HG03354 (cell line): ENCODE data around the gene A2M.

ENCODE experiments used
- ATAC-seq: cut with Tn5 transposase; IDR thresholded peaks from one replicate; pipeline ENCODE4 v1.9.1; 2021; ENCODE audit warnings: mild to moderate bottlenecking; ENCODE audit not compliant: unreplicated experiment, poor library complexity, severe bottlenecking

Gene A2M

DNA sequence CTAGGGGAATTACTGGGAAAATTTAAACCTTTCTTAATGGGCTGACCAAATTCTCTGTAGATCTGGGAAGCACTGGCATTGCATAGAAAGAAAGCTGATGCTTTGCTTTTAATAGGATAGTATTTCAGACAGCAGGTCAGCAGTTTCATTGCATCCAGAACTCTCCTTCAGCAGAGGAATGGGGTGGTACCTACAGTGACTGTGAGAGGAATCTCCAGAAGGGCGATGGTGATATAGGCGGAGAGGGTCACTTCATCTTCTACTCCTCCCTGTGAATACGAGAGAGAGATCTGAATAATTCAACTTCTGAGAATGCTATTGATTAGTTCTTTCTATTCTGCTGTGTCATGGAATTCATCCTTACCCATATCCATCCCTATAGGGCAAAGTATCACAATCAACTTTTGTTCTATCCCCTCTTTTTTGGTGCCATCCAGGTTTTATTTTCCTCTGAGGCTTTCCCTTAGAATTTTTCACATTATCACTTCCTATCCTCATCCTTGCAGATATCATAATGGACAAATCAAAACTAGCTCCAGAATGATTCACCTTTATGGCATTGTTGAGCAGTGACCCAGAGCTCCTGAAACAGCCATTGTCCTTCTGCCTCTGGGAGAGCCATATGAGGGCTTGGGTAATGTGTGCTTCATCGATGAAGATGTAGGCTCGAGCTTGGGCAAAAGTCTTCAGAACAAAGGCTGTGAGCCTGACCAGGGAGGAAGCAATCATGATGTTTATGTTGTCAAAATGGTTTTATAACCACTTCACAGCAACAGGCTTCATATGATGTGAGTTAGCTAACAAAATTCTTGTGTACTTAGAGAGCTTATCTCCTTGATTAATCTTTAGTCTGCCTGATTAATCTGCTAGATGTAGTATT lies 38.3 kb downstream of the A2M start:
- ATAC-seq = no peak

DNA sequence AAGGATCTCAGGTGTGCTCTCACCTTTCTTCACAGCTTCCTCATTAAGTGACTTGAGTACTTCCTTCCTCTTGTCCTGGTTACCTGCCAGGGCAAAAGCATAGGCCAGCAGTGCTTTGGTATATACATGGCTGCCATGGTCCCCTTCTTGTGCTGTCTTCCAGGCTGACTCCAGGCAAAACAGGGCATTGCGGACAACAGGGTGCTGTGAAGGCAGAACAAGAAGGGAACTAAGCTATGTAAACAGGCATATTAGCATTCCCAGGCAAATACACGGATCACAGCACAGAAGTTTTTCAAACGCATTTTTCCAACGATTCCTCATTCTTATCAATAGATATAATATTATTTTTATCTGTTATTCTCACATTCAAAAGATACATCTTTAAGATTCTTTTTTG lies 39.0 kb downstream of the A2M start:
- ATAC-seq = no peak

DNA sequence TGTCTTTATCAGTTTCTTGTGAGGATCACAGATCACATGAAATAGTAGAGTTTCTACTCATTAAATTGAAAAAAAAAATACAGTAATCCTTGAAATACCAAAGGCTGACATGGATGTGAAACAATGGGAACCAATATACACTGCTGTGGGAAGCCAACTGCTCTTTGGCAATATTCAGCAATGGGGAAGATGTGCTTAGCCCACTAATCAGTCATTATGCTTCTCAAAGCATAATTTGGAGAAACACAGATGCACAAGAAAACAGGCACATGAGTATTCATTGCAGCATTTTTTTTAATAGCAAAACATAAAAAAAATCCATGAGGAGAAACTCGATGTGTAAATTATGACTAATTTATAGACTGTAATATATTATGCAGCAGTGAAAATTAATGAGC lies 40.6 kb downstream of the A2M start:
- no peak for ATAC-seq

DNA sequence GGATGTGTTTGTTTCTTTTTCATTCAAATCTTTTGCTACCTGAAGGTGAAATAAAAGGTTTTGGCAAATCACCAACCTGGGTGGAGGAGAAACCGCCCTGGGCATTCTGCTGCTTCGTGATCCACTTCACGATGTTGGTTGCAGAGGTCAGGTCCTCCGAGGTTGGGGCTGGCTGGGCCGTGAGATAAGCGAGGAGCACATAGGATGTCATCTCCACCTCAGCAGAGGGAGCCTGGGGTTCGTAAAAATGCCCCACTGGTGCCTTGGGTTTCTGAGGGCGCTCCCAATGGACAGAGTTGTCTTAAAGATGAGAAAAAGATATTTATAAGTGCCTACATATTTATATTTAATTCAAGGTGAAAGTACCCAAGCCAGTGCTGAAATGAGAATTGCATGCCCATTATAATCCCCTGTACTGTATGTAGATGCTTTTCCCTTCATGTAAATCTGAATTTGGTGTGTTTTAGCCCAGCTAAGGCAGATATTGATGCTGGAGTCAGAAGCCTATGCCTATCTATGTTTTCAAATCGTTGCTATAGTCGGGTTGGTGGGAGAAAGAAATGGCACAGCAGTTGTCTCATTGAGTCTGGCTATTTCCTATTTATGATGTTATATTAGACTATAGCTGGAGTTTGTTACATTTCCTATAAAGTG lies 41.1 kb downstream of the A2M start:
- no peak for ATAC-seq

DNA sequence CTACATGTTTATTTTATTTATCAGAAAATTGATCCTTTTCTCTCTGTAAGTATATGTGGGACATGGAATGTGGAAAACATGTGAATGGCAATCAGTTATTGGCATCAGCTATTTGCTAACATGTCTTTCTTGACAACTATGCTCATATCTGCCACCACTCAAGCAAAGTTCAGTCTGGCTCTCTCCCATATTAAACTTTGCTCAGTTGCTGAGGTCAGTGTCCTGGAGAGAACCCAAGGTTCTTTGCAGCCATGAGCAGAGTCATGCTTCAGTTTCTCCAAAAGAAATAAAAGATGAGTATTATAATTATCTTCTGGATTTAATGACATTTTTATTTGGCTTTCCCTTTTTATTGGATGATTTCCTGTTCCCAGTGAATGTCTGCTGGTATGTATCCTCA lies 42.6 kb downstream of the A2M start:
- no peak for ATAC-seq

DNA sequence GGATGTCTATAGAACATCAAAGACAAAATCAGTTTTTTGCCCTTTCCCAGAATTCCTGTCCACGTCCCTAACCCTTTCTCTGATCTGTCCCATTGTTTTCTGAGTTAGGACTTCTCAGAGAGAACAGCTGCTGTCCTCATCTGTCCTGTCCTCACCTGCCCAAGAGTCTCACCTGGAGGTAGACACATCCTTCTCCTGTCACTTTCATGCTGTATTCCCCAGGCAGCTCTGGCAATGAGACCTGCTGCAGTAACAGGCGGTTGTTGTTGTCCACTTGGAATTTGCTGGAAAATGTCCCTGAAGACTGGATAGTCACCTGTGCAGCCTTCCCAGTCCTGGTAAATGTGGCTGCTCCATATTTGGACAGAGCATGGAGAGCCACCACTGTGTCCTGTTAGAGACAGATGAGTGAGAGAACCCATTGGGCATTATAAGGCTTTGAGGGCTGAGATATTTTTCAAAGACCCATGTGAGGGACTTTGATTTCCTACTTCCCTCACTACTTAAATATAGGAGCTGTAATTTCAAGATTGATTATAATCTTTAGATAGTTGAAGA lies 43.2 kb downstream of the A2M start:
- no peak for ATAC-seq

DNA sequence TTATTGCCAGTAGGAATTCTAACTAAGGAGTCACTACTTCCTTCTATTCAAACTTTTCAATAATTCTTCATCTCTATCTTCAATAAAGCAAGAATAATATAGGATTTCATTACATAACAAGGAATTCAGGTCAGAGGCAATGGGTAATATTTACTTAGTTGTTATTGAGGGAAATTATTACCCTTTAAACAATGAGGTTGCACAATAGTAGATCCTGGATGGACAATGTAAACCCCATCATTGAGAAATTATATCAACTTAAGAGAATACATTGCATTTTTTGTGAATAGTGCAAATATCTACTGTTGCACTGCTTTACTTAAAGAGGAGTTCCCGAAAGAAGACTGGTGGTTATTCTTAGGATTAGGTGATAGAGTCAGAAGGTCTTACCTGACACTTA lies 43.8 kb downstream of the A2M start:
- ATAC-seq = no peak

DNA sequence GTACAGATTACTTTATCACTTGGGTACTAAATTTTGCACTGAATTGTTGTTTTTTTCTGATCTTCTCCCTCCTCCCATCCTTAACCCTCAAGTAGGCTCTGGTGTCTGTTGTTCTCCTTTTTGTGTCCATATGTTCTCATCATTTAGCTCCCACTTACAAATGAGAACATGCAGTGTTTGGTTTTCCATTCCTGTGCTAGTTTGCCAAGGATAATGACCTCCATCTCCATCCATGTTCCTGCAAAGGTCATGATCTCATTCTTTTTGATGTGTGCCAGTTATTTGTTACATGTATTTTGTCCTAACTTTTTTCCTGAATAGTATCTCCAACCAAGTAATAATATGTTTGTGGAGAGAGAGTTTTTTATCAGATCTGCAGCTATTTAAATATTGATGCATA lies 44.2 kb downstream of the A2M start:
- no peak for ATAC-seq

DNA sequence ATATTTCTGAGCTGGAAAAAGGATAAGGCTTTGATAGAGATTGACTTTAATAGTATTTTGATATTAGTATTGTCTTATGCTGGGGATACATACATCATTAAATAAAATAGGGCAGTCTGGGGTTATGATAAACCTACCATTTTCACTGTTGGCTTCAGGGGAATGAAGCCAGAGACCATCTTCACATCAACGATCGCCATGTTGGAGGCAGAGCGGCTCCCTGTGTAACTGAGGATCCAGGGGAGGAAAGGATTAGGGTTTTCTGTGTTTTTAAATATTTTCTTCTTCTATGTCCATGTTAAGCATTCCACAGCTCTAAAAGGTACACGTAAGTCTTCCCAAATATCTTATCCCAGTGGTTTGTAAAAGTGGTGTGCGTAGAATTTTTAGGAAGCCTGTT lies 45.4 kb downstream of the A2M start:
- no peak for ATAC-seq

DNA sequence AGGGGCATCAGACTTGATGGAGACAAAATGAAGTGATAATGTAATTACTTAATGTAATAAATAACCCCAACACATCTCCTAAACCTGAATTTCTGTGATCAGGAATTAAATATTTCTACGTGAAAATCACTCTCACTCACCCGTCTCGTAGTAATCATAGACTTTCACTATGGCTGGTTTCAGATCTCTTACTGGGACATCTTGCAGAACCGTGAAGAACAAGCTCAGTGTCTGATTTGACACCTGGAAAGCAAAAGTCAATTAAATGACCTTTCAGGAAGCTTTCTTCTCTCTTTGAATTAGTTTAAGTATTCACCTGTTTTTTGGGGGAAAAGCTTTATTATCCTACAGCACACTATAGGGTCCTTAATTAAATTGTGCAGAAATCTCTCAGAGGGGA lies 47.1 kb downstream of the A2M start:
- no peak for ATAC-seq

DNA sequence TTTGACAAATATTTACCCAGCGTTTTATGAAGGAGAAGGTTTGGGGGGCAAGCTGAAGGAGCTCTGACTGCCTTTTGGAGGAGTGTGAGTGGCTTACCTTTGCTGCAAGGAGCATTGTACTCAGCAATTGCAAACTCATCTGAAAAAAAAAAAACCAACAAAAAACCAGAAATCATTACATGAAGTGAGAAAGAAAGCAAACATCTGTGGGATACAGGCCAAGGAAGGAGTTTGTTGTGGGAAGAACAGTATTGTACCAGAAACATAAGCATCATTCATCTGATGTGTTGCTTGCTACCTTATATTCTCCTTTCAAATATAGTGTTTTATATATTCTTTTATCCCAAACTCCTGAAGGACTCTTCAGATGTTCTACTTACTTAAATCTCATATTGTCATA lies 47.6 kb downstream of the A2M start:
- ATAC-seq = no peak

DNA sequence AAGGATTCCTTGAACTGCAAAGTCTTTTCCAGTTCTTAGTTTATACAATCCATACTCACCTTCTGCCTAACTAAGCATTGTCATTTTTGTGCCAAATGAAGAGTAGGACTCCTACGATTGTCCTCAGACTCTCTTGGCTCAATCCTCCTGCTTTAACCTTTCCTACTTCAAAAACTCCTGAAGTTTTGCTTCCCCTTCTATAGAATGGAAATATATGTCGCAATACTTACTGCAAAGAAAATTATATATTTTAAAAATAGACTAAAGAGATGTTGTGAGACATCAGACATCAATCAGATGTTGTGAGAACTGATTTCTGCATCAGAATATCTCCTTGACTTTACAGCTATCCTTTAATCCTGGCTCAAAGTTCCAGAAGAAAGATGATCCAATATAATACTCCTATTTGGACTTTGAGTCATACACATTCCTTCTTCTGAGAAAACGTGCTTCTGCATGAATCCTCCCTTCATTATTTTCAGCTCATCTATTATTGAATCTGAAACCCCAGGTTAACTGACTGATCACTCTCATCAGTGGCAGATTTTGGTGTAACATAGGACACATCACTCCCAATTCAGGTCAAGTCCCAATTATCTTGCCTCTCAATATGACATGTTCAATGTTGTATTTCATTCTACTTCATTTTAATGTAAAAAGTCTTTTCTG lies 48.8 kb downstream of the A2M start:
- no peak for ATAC-seq

DNA sequence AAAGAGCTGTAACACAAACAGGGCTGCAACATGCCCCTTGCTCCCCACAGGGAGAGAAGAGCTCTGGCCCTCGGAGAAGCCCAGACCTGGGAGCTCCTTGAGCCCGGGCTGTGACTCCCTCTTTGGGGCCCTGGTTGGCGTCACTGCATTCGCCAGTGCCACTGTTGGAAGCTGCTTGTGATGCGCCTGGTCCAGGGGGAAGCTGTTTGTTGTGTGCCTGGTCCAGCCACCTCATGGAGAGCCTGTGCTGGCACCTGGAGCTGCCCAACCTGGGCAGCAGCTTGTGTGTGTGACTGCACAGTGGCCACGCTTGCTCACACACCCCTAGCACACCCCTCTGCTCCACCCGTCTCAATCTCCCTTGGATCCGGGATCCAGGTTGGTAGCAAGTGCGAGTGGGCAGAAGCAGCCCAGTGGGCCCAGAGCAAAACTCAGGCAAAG lies 49.5 kb downstream of the A2M start:
- ATAC-seq = no peak

DNA sequence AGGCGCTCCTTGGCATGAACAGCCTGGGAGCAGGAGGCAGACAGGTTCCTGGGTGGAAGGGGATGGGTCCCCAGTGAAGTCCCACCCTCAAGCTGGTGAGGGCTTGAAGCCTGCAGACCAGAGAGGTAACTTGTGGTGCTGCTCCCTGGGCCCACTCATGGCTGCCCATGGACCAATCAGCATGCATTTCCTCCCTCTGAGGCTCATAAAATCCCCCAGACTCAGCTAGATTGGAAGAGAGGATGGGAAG lies 50.2 kb downstream of the A2M start:
- ATAC-seq = no peak

DNA sequence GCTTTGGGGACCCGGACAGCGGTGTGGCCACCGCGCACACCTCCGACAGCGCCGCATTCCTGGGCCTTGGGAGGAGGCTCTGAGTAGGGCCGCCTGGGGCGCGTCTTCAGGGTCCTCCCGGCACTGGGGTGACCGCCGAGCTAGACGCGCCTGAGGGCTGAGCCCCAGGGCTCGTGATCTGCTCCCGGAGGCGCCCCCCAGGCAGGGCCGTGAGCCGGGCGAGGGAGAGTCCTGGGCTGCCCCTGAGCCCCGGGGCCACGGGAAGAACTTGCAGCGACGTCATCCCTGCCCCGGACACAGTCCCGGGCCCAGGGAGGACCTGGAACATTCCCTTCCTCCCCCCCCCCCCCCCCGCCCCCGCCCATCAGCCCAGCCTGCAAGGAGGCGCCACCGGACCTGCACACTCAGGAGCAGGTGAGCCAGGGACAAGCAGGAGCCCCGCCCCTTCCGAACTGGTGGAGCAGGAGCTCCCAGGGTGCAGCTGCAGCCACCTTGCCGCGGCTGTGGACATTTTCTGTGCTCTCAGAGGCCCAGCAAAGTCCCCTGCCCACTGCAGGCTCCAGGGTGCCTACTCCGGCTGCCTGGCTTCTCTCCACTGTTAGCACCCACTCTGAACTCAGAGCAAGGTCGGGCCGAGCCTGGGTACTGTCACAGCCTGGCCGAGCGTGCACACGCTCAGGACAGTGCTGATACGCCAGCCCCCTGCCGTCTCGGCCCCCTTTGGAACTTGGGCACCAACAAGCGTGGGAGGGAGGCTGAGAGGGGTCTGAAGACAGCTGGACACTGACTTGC lies 50.7 kb downstream of the A2M start:
- ATAC-seq = no peak

DNA sequence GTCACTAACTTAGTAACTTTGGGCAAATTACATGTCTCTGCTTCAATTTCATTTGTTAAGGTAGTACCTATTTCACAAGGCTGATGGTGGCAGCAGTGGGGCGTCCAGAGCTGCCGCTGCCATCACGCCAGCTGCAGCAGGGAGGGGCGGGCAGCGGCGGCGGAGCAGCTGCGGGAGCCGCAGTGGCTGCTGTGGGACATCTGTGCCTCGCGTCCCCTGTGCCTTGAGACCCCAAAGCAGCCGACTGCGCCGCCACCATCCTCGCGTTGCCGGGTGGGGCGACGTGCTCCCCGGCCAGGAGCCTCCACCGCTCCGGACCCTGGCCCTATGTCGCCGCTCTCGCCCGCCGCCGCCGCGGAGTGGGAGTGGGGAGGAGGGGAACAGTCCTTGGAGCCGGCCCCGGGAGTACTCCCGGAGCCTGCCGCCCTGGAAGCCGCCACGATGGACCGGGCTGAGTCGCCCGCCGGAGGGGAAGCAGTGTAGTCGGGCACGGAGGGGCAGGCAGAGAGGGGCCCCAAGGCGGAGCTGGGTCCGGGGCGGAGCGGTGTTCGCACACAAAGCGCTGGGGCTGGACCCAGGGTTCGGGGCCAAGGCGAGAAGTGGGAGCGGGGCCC lies 51.4 kb downstream of the A2M start:
- peak; percentile 78 for ATAC-seq

DNA sequence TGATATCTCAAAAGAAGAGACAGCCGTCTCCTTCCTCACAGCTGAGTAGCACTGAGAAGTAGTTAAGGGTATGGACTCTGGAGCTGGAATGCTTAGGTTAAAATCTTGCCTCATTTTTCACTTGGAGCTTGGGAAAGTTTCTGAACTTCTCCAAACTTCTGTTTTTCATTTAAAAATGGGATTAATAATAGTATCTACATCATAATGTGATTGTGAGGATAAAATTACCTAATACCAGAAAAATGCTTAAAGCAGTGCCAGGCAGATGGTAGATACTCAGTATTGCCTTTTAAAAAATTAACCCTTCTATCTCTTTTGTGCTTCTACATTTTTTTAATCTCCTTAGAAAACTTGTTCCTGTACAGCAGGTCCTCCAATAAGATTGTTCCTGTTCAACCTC lies 63.1 kb downstream of the A2M start:
- no peak for ATAC-seq

DNA sequence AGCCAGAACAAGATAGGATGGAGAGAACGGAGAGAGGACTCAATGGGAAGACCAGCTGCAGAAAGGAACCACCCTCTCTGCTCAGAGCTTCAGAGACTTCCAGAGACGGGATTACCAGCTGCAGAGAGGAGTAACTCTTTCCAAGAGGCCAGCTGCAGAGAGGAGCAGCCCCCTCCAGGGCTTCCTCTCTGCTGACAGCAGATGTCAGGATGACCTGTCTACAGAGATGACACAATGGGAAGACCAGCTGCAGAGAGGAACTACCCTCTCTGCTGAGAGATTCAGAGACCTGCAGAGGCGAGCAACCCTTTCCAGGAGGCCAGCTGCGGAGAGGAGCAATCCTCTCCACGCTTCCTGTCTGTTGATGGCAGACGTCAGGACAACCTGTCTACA lies 64.6 kb downstream of the A2M start:
- ATAC-seq = no peak

DNA sequence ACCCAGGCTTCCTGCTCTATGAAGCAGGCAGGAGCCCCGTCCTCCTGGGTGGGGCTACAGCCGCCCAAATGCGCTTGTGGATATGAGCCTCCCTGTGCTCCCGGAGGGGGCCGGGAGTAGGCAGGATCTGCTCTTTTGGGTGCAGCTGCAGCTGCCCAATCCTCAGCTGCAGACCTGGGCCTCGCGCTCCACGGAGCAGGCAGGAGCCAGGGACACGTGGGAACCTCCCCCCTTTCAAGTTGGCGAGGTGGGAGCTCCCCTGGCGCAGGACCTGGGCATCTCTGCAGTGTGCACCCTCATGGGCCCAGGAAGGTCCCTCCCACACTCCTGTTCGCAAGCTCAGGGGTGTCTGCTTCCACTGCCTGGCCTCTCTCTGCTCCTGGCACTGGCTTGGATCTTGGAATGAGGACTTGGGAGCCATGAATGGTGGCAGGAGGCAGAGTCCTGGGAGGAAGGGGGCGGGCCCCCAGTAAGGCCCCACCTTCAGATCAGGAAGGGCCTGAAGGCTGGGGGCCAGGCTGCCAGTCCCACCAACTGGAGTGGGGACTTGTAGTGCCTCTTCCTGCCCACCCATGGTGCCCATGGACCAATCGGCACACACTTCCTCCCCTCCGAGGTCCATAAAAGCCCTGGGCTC lies 65.1 kb downstream of the A2M start:
- ATAC-seq = no peak
